Loucy (cell line): ENCODE data around the gene MCAM.

Experiments used
- EZH2phosphoT487 ChIP-seq: fragments of 200-600 bp; IDR thresholded peaks from 2 replicates; pipeline ENCODE4 v1.6.1; 2018; ENCODE audit warnings: antibody characterized with exemption, mild to moderate bottlenecking, moderate library complexity, borderline replicate concordance
- TF ChIP-seq, protein P1 (sequence below): fragments of 200-600 bp; sonication (generic); conservative IDR thresholded peaks from 2 replicates; pipeline ENCODE4 v1.5.1; 2014; ENCODE audit warnings: mild to moderate bottlenecking, antibody characterized with exemption, low read length

DNA sequence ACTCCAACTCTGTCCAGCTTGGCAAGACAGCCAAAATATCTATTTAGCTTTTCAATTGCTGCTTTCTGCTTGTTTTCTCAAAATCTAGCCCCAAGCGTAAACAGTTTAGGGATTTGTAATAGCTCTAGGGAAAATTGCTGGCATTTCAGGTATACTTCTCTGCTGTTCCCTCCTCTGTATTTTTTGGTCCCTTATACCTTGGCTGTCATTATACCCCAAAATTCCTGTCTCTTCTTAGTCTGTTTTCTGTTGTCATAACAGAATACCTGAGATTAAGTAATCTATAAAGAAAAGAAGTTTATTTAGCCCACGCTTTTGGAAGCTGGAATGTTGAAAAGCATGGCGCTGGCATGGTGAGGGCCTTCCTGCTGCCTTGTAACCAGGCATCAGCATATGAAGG, 23.5 kb downstream of the MCAM start:
- TF ChIP-seq, protein P1, sequence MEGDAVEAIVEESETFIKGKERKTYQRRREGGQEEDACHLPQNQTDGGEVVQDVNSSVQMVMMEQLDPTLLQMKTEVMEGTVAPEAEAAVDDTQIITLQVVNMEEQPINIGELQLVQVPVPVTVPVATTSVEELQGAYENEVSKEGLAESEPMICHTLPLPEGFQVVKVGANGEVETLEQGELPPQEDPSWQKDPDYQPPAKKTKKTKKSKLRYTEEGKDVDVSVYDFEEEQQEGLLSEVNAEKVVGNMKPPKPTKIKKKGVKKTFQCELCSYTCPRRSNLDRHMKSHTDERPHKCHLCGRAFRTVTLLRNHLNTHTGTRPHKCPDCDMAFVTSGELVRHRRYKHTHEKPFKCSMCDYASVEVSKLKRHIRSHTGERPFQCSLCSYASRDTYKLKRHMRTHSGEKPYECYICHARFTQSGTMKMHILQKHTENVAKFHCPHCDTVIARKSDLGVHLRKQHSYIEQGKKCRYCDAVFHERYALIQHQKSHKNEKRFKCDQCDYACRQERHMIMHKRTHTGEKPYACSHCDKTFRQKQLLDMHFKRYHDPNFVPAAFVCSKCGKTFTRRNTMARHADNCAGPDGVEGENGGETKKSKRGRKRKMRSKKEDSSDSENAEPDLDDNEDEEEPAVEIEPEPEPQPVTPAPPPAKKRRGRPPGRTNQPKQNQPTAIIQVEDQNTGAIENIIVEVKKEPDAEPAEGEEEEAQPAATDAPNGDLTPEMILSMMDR, result no peak
- no peak for TF ChIP-seq EZH2phosphoT487
